PFSK-1 (cell line): ENCODE data around the gene DNAAF9.

Experiments used
- POLR2AphosphoS5 ChIP-seq: IDR thresholded peaks from 2 replicates; pipeline ENCODE4 v1.6.1; 2012; ENCODE audit warnings: low read depth, mild to moderate bottlenecking, control low read depth, low read length, moderate library complexity
- TAF1 ChIP-seq: IDR thresholded peaks from 2 replicates; pipeline ENCODE4 v1.6.1; 2012; ENCODE audit warnings: low read length, control low read depth, borderline replicate concordance; ENCODE audit not compliant: insufficient read depth

GRCh38 chr20:3434232-3434631 is 26.8 kb upstream of the DNAAF9 start:
- TF ChIP-seq TAF1, result no peak
- TF ChIP-seq POLR2AphosphoS5, result no peak
